ENCODE measurements around the gene ZNF784. TPM values are rescaled to one million over a fixed set of nuclear protein-coding genes. Genes with fewer than 3 reads are reported as not detected.

Gene ZNF784
- total and polyA plus RNA-seq, 2 experiments from 2014 or later = 1.3 to 3.0 TPM

- H3K4me1 ChIP-seq (ENCODE audit: insufficient read depth) = no peaks in the 10 kb centered on the region
- H2AFZ ChIP-seq = no peak overlapping the region
- H3K27ac ChIP-seq = no peak overlapping the region
- no peaks in the 10 kb centered on the region for H3K9me2 ChIP-seq (ENCODE audit: insufficient read depth)
- no peaks in the 10 kb centered on the region for H3F3A ChIP-seq (ENCODE audit: insufficient read depth)
- H3K36me3 ChIP-seq (ENCODE audit: low read depth) = peaks cover 17% of the 10 kb centered on the region; the same call in 1 of the 2 replicates
- DNase-seq = no peak
- no peak overlapping the region for H3K4me2 ChIP-seq (ENCODE audit: unreplicated experiment)
- no peaks in the 10 kb centered on the region; the same call in 1 of the 2 replicates for H4K20me1 ChIP-seq (ENCODE audit: insufficient read depth)
- no peak overlapping the region for H3K4me3 ChIP-seq
- in situ Hi-C loops (cut with MboI) = no loop called here
- H3K27me3 ChIP-seq (replicated peaks; ENCODE audit: insufficient read depth) = no peaks in the 10 kb centered on the region
- H3K9me3 ChIP-seq (ENCODE audit: low read depth) = no peaks in the 10 kb centered on the region
- WGBS, 2 experiments (ENCODE audit: low coverage in 1 of 2, low lambda C conversion rate in 2 of 2, missing lambda C conversion rate in 2 of 2) = 88 to 95% methylated on average over 3 of the region's 3 CpGs
- no peak overlapping the region for H3K9ac ChIP-seq
- TF ChIP-seq EZH2 (IDR thresholded peaks at IDR 0.05; ENCODE audit: insufficient read depth, poor library complexity, severe bottlenecking) (no peak), EZH2phosphoT487 (IDR thresholded peaks at IDR 0.05; ENCODE audit: insufficient read depth, low read depth) (no peak)
- peaks cover 60% of the 10 kb centered on the region for H3K79me2 ChIP-seq (ENCODE audit: insufficient read depth)
Observed at GRCh38 chr19:55611983-55612645, 12.3 kb downstream of the ZNF784 start.

- WGBS, 2 experiments (ENCODE audit: low coverage in 1 of 2, low lambda C conversion rate in 2 of 2, missing lambda C conversion rate in 2 of 2) = 76 to 81% methylated on average over 15 of the region's 15 CpGs
- no peak for DNase-seq
- H3K79me2 ChIP-seq (ENCODE audit: insufficient read depth) = peaks cover 67% of the 10 kb centered on the region
- no peak overlapping the region for H3K9ac ChIP-seq
- peaks cover 4% of the 10 kb centered on the region; the same call in 1 of the 2 replicates for H4K20me1 ChIP-seq (ENCODE audit: insufficient read depth)
- H2AFZ ChIP-seq = no peak overlapping the region
- no peaks in the 10 kb centered on the region for H3K9me2 ChIP-seq (ENCODE audit: insufficient read depth)
- H3K27me3 ChIP-seq (replicated peaks; ENCODE audit: insufficient read depth) = no peaks in the 10 kb centered on the region
- no peaks in the 10 kb centered on the region for H3F3A ChIP-seq (ENCODE audit: insufficient read depth)
- no peak overlapping the region for H3K4me2 ChIP-seq (ENCODE audit: unreplicated experiment)
- H3K9me3 ChIP-seq (ENCODE audit: low read depth) = no peaks in the 10 kb centered on the region
- H3K27ac ChIP-seq = no peak overlapping the region
- H3K4me3 ChIP-seq = no peak overlapping the region
- no peak for TF ChIP-seq EZH2 (IDR thresholded peaks at IDR 0.05; ENCODE audit: insufficient read depth, poor library complexity, severe bottlenecking)
- no peak for TF ChIP-seq EZH2phosphoT487 (IDR thresholded peaks at IDR 0.05; ENCODE audit: insufficient read depth, low read depth)
- in situ Hi-C loops (cut with MboI) = no loop called here
- peaks cover 4% of the 10 kb centered on the region; the same call in 1 of the 2 replicates for H3K4me1 ChIP-seq (ENCODE audit: insufficient read depth)
- peaks cover 17% of the 10 kb centered on the region; the same call in 1 of the 2 replicates for H3K36me3 ChIP-seq (ENCODE audit: low read depth)
Observed at GRCh38 chr19:55611300-55611982, 12.9 kb downstream of the ZNF784 start.

- Histone ChIP-seq H3K27ac (no peak overlapping the region), H2AFZ (no peak overlapping the region), H3K79me2 (ENCODE audit: insufficient read depth) (peaks cover 69% of the 10 kb centered on the region), H3K4me2 (ENCODE audit: unreplicated experiment) (no peak overlapping the region), H3K9me2 (ENCODE audit: insufficient read depth) (no peaks in the 10 kb centered on the region), H3K9me3 (ENCODE audit: low read depth) (no peaks in the 10 kb centered on the region), H3K4me3 (no peak overlapping the region), H3K27me3 (replicated peaks; ENCODE audit: insufficient read depth) (no peaks in the 10 kb centered on the region), H3K4me1 (ENCODE audit: insufficient read depth) (peaks cover 10% of the 10 kb centered on the region), H3K36me3 (ENCODE audit: low read depth) (peaks cover 17% of the 10 kb centered on the region; the same call in 1 of the 2 replicates), H3F3A (ENCODE audit: insufficient read depth) (peaks cover 6% of the 10 kb centered on the region), H3K9ac (no peak overlapping the region), H4K20me1 (ENCODE audit: insufficient read depth) (peaks cover 4% of the 10 kb centered on the region; the same call in 1 of the 2 replicates)
- in situ Hi-C loops (cut with MboI) = no loop called here
- 97 to 99% methylated on average over 5 of the region's 5 CpGs for WGBS, 2 experiments (ENCODE audit: low coverage in 1 of 2, low lambda C conversion rate in 2 of 2, missing lambda C conversion rate in 2 of 2)
- no peak for TF ChIP-seq EZH2phosphoT487 (IDR thresholded peaks at IDR 0.05; ENCODE audit: insufficient read depth, low read depth)
- TF ChIP-seq EZH2 (IDR thresholded peaks at IDR 0.05; ENCODE audit: insufficient read depth, poor library complexity, severe bottlenecking) = no peak
- DNase-seq = no peak
Observed at GRCh38 chr19:55609326-55609725, 15.0 kb downstream of the ZNF784 start.

DNA sequence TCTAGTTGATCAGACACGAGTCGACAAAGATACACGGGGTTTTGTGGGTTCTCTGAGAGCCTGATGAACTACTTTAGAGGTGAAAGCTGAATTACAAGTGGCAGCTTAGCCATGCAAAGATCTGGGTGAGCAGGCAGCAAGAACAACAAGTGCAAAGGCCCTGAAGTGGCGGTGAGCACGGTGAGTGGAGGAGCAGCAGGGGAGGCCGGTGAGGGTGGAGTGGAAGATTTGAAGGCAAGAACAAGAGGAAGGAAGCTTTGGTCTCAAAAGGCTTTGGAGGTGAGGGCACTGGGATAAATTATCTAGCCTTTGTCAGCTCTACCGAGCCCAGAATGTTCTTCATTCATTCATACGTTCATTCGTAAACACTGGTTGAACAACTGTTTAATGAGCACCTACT, 17.5 kb downstream of the ZNF784 start:
- 61 to 65% methylated on average over 9 of the region's 9 CpGs for WGBS, 2 experiments (ENCODE audit: low coverage in 1 of 2, low lambda C conversion rate in 2 of 2, missing lambda C conversion rate in 2 of 2)
- peaks cover 11% of the 10 kb centered on the region for H3F3A ChIP-seq (ENCODE audit: insufficient read depth)
- no peaks in the 10 kb centered on the region for H3K9me3 ChIP-seq (ENCODE audit: low read depth)
- in situ Hi-C loops (cut with MboI) = no loop called here
- H3K79me2 ChIP-seq (ENCODE audit: insufficient read depth) = peaks cover 57% of the 10 kb centered on the region
- peak overlapping the region; percentile 93 for H3K4me2 ChIP-seq (ENCODE audit: unreplicated experiment)
- DNase-seq = no peak
- peak overlapping the region; percentile 91 for H3K9ac ChIP-seq
- H3K4me1 ChIP-seq (ENCODE audit: insufficient read depth) = peaks cover 11% of the 10 kb centered on the region
- H3K27me3 ChIP-seq (replicated peaks; ENCODE audit: insufficient read depth) = no peaks in the 10 kb centered on the region
- H3K9me2 ChIP-seq (ENCODE audit: insufficient read depth) = no peaks in the 10 kb centered on the region
- peak overlapping the region; percentile 80 for H3K27ac ChIP-seq
- TF ChIP-seq EZH2phosphoT487 (IDR thresholded peaks at IDR 0.05; ENCODE audit: insufficient read depth, low read depth) = no peak
- TF ChIP-seq EZH2 (IDR thresholded peaks at IDR 0.05; ENCODE audit: insufficient read depth, poor library complexity, severe bottlenecking) = no peak
- no peak overlapping the region for H2AFZ ChIP-seq
- H4K20me1 ChIP-seq (ENCODE audit: insufficient read depth) = peaks cover 4% of the 10 kb centered on the region; the same call in 1 of the 2 replicates
- peak overlapping the region; percentile 88 for H3K4me3 ChIP-seq
- H3K36me3 ChIP-seq (ENCODE audit: low read depth) = peaks cover 17% of the 10 kb centered on the region; the same call in 1 of the 2 replicates
